Measurements from ENCODE around the gene PPP1R3C. TPM values are rescaled to one million over a fixed set of nuclear protein-coding genes. Genes with fewer than 3 reads are reported as not detected.

Gene PPP1R3C
- total RNA-seq, 8 experiments from 2014 or later, result 5.3 to 41.6 (median 18.4) TPM

Other genes with a start within 250 kb of the PPP1R3C start
- gene HECTD2, start 222.7 kb downstream of the PPP1R3C start, total RNA-seq, result 10 to 100 TPM in 5 of 8 experiments, 1 to 10 TPM in 3; 4.5 to 28.1 (median 18.3) TPM
- 10 to 100 TPM; 28.4 to 44.1 (median 34.2) TPM for gene TNKS2, start 165.4 kb upstream of the PPP1R3C start, total RNA-seq

All from motor neuron (in vitro differentiated cells).